ENCODE results near the gene STXBP4.

The STXBP4 gene

GRCh38 chr17:54971147-54971546 lies 2.6 kb downstream of the STXBP4 start:
- DNase-seq (ENCODE audit: low read depth), result no peak

DNA sequence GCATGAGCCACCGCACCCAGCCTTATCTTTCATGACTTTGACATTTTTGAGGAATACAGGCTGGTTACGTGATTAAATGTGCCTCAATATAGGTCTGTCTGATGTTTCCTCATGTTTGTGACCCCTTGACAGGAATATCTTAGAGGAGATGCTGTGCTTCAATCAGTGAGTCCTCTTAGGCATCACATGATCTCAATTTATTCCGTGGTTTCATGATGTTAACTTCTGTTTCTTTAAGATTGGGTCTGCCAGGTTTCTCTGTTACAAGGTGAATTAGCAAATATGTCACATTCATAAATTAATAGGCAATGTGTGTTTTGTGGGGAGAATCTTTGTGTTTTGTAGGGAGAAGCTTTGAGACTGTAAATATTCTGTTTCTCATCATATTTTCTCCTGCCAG lies 3.3 kb downstream of the STXBP4 start:
- no peak for DNase-seq (ENCODE audit: low read depth)

- no peak for DNase-seq (ENCODE audit: low read depth)
Measured at GRCh38 chr17:54972406-54973138, 4.0 kb downstream of the STXBP4 start.

GRCh38 chr17:54974759-54975158 lies 6.2 kb downstream of the STXBP4 start:
- no peak for DNase-seq (ENCODE audit: low read depth)

GRCh38 chr17:54976316-54976715 lies 7.8 kb downstream of the STXBP4 start:
- DNase-seq (ENCODE audit: low read depth), result no peak

- no peak for DNase-seq (ENCODE audit: low read depth)
Measured at GRCh38 chr17:54977744-54978143, 9.2 kb downstream of the STXBP4 start.

DNA sequence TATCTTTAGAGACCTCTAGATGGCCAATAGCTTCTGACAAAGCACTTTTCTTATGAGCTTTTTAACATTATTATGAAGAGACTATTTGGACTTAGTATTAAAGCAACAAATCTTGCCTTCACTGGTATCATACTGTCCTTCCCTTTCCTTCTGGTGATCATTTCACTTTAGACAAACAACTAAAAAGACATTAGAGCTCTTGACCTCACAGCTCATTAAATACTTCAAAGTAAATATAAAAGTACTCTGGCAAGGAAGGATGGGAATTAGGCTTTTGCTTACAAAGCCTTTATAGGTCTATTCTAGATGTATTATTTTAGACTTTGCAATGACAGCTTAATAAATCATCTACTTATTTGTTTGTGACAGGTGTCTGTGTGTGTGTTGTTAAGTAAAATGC lies 11.1 kb downstream of the STXBP4 start:
- DNase-seq (ENCODE audit: low read depth), result no peak

DNA sequence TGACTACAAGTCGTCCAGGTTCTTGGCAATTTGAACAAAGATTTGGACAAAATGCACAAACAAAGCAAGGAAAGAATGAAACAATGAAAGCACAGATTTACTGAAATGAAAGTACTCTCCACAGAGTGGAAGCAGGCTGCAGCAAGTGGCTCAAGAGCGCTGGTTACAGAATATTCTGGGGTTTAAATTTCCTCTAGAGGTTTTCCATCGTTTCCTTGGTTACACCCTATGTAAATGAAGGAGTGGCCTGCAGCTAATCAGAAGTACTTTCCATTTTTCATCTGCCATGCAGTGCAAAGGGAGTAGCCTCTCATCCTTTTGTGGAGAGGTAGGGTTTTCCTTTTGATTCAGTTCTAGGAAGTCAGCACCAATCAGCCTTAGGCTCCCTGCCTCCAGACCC lies 11.8 kb downstream of the STXBP4 start:
- no peak for DNase-seq (ENCODE audit: low read depth)

DNA sequence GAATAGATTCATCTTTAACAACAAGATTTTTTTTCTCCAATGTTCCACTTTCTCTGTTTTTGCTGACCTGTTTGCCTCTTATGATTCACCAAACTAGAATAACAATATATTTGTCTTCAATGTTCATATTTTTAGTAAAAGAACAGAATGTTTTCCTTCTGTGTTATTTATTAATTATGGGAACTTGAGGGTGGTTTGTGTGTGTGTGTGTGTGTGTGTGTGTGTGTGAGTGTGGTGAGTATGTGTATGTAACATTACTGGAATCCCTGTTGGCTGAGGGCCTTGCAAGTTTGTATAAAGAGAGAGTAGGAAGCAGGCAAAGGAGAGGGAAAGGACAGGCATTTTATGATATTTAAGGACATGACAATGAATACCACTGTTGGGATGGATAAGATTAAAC lies 13.8 kb downstream of the STXBP4 start:
- DNase-seq (ENCODE audit: low read depth), result no peak

DNA sequence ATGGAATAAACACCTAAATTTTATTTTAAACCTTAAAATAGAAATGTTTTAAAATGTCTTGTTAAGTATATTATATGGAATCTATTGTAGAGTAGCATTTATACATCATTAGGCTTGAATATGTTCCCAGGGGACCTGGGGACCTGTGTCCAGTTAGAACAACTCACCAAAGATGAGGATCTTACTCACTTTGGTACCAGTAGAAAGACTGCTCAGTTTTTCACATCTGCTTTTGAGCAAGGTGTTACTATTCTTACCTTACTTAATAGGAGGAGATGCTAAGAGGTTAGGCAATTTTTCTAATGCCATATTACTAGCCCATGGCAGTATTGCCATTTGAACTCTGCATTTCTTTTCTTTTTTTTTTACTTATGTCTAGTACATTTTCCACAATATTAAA lies 14.7 kb downstream of the STXBP4 start:
- DNase-seq (ENCODE audit: low read depth), result no peak

DNA sequence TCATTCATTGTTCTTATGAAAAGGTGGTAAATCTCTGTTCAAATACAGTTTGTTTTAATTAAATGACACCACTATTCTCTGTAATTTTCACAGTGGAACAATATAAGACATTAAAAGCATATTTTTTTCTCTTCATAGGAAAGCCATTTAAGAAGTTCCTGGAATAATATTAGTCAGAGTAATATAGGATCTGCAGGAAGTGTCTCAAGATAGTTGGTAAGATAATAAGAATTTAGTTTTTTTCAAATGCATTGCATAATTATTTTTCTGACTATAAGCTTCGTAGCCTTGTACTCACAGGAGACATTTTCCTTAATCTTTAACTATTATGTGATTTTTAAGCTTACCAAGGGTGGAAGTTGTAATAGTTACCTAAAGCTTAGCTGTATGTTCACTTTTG lies 16.9 kb downstream of the STXBP4 start:
- no peak for DNase-seq (ENCODE audit: low read depth)

DNA sequence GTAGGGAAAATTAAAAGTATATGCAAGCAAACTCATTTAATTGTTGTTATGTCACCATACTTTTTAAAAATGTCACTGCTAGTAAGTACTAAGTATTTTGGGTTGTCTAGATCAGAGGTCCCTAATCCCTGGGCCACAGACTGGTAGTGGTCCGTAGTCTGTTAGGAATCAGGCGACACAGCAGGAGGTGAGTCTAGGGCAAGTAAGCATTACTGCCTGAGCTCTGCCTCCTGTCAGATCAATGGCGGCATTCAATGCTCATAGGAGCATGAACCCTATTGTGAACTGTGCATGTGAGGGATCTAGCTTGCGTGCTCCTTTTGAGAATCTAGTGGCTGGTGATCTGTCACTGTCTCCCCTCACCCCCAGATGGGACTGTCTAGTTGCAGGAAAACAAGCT lies 21.6 kb downstream of the STXBP4 start:
- DNase-seq (ENCODE audit: low read depth), result no peak

- no peak for DNase-seq (ENCODE audit: low read depth)
Measured at GRCh38 chr17:54991567-54991966, 23.0 kb downstream of the STXBP4 start.

GRCh38 chr17:54992797-54993639 lies 24.5 kb downstream of the STXBP4 start:
- DNase-seq (ENCODE audit: low read depth), result no peak

GRCh38 chr17:54996441-54996840 lies 27.9 kb downstream of the STXBP4 start:
- DNase-seq (ENCODE audit: low read depth), result no peak

- DNase-seq (ENCODE audit: low read depth), result no peak
Measured at GRCh38 chr17:55002458-55002857, 33.9 kb downstream of the STXBP4 start.

DNA sequence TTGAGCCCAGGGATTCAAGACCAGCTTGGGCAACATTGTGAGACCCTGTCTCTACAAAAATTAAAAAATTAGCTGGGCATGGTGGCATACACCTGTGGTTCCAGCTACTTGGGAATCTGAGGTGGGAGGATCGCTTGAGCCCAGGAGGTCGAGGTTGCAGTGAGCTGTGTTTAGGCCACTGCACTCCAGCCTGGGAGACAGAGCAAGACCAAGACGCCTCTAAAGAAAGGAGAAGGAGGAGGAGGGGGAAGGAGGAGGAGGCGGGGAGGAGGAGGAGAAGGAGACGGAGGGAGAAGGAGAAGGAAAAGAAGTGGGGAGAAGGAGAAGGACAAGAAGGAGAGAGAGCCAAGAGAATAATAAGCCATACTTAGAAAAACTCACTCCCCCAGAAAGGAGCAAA lies 35.9 kb downstream of the STXBP4 start:
- DNase-seq (ENCODE audit: low read depth), result no peak

GRCh38 chr17:55005520-55005919 lies 37.0 kb downstream of the STXBP4 start:
- no peak for DNase-seq (ENCODE audit: low read depth)

DNA sequence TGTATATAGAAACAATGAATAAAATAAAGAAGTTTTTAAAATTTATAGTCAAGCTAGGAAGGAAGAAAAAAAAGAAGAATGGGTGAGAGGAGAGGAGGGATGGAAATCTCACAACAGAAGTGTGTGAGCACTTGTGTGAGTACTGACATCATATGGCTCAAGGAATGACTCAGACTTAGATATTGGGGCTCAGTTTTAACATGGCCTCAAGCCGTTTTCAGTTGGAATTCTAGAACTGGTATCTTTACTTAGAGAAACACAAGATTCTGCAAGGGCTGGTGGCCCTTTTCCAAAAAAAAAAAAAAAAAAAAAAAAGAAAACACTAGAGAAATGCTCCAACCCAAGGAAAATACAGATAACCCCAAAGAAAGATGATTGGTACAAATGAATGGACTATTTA lies 55.1 kb downstream of the STXBP4 start:
- no peak for DNase-seq (ENCODE audit: low read depth)

DNA sequence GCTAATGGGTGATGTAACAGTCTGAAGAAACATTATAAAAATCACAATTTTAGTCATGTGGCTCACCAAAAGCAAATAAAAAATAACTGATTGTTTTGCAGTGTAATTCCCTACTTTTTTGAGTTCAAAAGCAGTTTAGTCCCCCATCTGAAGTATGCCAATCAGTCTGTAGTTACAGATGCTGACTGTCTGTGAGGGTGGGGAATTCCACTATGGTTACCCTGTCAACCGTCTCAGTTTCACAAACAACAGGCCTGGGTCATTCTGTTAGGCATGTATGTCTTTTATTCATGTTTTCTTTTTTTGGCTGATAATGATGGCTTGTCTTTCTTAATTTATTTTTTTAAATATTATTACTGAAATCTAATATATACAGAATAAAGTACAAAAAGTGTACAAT lies 69.3 kb downstream of the STXBP4 start:
- no peak for DNase-seq (ENCODE audit: low read depth)

- no peak for DNase-seq (ENCODE audit: low read depth)
Measured at GRCh38 chr17:55038291-55038690, 69.7 kb downstream of the STXBP4 start.

DNA sequence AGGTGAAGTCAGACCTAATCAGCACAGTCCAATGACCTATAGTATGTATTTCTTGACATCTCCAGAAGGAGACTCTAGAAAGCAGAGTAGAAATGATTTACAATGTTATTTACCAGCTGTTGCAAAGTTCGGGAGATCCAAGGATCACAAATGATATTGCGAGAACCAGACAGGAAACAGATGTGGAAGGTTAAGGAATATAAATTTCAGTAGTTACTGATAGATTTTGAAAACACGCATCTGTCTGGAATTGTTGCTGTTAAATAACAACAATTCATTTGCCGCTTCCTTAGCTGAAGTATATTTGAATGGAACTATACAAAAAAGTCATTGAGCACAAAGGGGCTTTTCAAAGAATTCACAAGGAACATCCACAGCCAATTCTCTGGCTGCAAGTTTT lies 72.0 kb downstream of the STXBP4 start:
- no peak for DNase-seq (ENCODE audit: low read depth)

GRCh38 chr17:55053855-55054254 lies 85.3 kb downstream of the STXBP4 start:
- no peak for DNase-seq (ENCODE audit: low read depth)

DNA sequence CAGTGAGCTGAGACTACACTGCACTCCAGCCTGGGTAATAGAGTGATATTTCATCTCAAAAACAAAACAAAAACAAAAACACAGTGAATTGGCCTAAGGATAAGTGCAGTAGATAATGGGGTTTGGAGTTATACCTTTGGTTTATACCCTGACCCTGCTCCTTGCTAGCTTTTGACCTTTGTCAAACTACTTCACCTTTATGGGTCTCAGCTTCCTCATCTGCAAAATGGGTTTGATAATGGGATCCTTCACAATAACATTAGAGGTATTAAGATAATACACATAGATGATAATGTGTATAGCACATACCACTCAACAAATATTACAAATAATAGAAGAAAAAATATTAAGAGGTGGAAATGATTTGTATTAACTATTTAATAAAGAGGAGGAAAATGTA lies 85.9 kb downstream of the STXBP4 start:
- no peak for DNase-seq (ENCODE audit: low read depth)
